ENCODE results near the gene ASCL2.

The ASCL2 gene, protein sequence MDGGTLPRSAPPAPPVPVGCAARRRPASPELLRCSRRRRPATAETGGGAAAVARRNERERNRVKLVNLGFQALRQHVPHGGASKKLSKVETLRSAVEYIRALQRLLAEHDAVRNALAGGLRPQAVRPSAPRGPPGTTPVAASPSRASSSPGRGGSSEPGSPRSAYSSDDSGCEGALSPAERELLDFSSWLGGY

DNA sequence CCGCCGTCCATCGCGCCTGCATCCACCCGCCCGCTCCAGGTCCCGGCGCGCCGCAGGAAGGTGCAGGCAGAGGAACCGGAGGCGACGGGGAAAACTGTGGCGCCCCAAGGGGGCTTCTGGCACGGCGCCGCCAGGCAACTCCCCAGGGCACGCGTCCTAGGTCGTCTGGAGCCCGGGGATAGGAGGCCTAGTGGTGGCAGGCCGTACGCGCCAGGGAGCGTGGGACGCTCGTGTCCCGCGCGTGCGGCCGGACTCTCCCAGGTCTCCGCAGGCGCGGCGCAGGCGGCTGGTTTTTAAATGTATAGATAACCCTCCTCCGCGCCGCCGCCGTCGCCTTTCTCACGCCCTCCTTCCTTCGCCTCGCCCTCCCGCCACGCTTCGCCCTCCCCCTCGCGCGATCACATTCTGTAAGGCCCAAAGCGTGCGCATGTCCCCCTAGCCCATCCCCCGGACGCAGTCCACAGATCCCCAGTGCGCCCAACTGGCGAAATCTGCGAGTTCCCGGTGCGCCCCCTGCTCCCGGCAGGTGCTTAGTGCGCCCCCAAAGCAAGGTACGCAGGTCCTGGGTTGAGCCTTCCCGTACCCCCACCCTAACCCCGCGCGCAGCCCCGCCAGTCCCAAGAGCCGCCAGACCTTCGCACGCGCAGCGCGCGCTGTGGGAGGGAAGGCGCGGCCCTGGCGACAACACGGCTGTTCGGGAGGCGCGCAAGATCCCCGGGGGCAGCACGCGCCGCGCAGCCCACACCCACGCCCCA is at the start of gene ASCL2:
ASCL2 (minus strand) TSS at position 267 of the 755 bp plus-strand sequence; CDS start at position 11, 256 bp downstream.
- no peak for DNase-seq (ENCODE audit: low read depth)

DNA sequence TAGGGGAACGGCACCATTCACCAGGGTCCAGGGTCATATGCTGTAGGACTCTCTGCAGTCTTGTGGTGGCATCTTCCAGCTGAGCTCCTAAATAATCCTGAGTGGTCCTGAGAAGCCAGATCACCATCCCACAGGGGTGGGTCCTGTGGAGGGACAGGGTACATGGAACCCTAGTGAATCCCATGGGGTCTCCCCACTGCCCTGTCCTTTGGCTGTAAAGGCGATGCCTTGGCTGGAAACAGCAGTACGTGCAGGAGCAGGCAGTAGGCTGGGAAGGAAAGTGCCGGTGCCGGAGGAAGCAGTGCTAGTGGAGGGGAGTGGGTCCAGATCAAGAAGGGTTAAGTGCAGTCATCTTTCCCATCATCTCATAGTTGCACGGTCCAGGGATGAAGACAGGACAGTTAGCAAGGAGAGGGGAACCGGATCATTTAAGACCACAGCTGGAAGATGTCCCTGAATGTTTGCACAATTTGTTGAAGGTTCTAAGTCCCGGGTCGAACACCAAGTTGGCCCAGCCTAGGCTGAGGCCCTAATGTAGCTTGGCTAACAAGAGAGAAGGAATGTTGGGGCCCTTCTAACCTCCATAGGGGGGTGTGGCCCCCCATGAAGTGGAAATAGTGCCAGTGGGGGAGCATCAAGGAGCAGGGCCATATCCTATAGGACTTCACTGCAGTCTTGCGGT is 49.5 kb upstream of the ASCL2 start:
- no peak for DNase-seq (ENCODE audit: low read depth)

DNA sequence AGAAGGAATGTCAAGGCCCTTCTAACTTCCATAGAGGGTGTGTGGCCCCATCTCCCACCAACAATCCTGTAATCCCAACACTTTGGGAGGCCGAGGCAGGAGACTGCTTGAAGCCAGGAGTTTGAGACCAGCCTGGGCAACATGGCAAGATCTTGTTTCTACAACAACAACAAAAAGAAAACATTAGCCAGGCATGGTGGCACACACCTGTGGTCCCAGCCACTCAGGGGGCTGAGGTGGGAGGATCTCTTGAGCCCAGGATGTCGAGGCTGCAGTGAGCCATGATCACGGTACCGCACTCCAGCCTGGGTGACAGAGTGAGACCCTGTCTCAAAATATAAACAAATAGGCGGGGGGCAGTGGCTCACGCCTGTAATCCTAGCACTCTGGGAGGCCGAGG is 48.3 kb upstream of the ASCL2 start:
- DNase-seq (ENCODE audit: low read depth): no peak

DNA sequence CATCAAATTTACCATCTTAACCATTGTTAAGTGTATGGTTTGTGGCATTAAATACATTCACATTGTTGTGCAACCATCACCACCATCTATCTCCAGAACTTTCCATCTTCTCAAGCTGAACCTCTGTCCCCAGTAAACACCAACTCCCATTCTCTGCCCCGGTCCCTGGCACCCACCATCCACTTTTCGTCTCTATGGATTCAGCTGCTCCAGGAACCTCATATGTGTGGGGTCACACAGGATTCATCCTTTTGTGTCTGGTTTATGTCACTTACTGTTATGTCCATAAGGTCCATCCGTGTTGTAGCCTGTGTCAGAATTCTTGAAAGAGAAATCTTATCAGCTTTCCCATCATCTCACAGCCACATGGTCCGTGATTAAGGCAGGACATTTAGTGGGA is 47.7 kb upstream of the ASCL2 start:
- DNase-seq (ENCODE audit: low read depth): no peak

DNA sequence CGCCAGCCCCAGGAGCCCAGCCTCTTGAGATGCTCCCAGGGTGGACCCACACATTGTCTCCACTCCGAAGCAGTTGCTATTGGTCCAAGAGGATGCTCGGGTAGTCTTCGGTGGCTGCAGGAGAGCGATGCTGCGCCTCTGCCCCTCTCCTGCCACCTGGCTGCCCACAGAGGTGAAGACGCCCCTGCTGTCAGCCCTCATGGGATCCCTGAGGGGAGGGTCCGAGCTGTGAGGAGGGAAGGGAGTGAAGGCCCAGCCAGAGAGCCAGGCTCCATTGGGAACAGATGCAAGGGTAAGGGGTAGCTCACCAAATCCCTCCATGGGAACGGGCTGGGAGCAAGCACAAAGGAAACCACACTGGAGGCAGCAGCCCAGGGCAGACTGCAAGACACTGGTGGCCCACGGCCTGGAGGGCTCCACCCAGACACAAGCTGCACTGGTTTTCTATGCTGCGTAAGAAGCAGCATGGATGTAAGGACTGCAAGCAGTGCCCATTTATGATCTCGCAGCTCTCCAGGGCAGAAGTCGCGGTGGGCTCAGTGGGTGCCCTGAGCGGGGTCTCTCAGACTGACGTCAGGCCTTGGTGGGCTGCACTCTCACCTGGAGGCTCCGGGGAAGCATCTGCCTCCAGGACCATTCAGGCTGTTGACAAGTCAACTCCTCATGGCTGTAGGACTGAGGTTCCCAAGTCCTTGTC is 47.1 kb upstream of the ASCL2 start:
- no peak for DNase-seq (ENCODE audit: low read depth)

DNA sequence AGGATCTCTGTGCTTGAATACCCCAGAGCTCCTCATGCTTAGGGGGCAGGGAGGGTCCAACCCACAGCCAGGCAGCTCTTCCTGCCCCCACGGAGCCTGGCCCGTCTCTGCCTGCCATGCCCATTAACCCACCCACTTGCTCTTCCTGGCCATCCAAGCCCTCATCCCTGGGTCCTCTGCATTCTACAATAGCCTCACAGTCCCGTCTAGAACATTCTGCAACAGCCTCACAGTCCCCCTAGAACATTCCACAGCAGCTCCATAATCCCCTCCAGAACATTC is 46.5 kb upstream of the ASCL2 start:
- DNase-seq (ENCODE audit: low read depth): no peak

DNA sequence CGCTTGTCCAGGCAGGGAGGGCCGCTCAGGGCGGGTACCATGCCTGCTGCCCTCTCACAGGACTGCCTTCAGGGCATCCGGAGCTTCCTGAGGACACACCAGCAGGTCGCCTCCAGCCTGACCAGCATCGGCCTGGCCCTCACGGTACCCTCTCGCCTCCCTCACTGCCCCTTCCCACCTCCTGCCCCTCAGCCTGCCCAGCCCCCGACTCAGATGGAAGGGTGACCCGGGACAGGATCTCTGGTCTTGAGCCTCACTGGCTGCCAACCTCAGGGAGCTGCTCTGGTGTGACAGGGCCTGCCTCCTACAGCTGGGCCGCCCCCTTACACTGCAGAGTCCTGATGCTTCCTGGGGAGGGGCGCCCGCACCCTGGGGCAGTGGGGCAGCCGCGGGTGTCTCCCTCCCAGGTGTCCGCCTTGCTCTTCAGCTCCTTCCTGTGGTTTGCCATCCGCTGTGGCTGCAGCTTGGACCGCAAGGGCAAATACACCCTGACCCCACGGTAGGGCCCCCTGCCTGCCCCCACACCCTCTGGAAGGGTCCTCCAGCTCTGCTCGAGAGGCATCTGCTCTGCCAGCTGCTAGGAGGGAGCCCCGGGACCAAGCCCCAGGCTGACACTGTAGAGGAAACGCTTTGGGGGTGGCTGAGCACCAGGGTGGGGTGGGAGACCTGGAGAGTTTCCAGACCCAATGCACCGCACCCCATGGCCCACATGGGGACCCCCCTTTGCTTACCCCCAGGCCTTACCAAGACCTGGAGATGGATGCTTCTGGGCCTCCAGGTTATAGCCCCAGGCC is 46.0 kb upstream of the ASCL2 start:
- DNase-seq (ENCODE audit: low read depth): no peak

DNA sequence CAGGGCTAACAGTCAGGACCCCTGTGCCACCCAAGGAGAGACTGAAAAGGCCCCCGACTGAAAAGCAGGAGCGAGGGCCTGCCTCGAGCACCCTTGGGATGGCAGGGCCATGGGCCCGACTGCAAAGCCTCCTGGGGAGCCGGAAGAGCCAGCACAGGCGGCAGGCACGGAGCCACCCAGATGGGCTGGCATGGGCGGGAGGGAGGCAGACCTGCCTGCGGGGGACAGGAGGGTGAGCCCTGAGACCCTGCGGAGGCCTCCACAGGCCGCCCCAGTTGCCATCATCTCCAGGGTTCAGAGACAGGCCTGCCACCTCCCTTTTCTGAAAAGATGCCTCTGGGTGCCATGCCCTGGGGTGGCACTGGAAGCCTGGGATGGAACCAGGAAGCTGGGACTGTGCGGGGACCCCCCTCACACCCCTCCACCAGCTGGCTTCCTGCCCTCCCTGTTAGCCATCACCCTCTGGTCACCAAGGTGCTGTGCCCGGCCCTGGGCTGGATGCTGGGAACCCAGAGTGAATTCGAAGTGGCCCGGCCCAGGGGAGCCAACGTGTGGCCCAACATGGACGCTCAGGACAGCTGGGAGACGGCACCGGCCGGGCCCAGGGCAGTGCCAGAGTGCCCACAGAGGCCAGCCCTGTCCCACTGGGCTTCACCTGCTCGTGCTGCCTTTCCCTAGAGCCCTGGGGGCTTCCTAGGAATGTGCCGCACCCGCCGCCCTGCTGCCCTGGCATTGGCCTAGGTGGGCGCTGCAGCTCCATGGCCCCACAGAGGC is 45.2 kb upstream of the ASCL2 start:
- DNase-seq (ENCODE audit: low read depth): no peak

DNA sequence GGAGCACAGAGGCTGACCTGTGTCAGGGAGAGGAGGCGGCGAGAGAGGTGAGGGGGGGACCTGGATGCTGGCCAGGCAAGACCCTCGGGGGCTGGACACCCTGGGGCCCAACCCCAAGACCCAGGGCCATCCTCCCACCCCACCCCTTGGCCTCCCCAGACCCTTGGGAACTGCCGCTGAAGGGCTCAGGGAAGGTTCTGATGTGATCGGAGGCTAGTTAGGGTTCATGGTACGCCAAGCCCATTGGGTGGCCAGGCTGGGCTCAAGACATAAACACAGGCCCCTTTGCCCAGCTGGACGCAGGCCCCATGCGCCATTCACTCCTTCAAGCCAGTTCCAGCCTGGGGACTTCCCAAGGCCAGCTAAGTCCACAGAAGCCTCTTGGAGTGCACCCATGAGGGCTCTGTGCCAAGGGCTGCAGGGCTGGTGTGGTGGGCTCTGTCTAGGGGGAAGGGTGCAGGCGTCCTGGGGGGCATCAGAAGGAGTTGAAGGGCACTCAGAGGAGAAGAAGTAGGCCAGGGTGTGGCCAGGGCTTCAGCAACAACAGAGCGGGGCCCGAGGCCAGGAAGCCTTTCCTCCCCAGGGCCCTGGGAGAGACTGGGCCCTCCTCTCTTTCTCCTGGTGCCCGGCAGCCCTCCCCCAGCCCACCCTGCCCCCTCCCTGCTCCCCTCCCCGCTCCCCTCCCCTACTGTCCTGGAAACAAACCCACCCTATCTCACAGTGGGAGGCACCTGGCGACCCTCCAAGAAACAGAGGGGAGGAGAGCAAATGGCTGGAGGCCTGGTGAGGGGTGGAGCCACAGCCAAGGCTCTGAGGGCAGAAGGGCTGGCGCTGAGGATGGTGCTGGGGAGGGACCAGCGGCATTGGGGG is 44.4 kb upstream of the ASCL2 start:
- DNase-seq (ENCODE audit: low read depth): peak; percentile 85

DNA sequence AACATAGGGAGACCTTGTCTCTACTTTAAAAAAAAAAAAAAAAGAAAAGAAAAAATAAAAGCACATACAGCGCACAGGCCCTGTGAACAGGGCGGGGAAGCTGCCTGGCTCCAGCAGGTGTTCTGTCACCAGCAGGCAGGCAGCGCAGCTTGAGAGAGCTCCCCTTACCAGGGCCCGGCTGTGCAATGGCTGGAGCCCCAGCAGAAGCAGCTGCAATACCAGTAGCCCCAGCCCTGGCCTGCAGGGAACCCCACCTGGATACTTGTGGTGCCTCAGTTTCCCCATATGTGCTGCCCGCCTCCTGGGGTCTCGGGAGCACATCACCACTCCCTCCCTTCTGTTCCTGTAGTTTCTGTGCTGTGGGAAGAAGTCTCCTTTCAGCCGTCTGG is 43.7 kb upstream of the ASCL2 start:
- DNase-seq (ENCODE audit: low read depth): no peak

DNA sequence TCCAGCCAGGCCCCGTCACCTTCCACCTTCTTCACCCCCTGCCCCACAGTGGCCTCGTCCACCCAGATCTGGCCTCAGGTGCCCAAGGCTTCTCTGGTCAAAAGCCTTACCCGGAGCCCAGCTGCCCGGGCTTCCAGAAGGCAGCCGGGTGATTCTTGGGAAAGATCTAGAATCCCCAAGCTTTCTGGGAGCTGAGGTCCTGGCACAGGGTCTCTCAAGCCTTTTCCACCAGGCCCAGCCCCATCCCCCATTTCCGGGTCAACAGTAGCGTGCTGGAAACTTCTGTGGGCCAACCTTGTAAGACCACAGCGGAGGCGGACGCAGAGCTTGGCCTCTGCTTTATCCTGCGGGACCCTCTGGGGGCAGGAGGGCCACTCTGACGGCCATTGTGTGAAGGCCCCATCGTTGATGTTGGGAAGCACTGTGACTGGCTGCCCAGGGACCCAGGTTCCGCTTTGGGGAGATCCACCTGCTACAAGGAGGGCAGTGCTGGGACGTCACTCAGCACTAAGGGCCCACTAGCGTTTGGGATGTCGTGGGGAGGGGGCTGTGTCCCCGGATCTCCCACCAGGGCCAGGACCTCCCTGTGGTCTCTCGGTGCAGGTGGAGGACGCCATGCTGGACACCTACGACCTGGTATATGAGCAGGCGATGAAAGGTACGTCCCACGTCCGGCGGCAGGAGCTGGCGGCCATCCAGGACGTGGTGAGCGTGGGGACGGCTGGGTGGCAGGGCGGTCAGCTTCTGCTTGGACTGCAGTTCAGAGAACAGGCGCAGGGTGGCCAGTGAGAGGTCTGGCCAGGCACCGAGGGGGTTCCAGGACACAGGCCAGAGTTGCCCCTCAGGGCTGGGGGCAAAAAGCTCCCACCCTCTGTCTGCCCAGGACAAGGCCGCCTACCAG is 42.9 kb upstream of the ASCL2 start:
- no peak for DNase-seq (ENCODE audit: low read depth)

DNA sequence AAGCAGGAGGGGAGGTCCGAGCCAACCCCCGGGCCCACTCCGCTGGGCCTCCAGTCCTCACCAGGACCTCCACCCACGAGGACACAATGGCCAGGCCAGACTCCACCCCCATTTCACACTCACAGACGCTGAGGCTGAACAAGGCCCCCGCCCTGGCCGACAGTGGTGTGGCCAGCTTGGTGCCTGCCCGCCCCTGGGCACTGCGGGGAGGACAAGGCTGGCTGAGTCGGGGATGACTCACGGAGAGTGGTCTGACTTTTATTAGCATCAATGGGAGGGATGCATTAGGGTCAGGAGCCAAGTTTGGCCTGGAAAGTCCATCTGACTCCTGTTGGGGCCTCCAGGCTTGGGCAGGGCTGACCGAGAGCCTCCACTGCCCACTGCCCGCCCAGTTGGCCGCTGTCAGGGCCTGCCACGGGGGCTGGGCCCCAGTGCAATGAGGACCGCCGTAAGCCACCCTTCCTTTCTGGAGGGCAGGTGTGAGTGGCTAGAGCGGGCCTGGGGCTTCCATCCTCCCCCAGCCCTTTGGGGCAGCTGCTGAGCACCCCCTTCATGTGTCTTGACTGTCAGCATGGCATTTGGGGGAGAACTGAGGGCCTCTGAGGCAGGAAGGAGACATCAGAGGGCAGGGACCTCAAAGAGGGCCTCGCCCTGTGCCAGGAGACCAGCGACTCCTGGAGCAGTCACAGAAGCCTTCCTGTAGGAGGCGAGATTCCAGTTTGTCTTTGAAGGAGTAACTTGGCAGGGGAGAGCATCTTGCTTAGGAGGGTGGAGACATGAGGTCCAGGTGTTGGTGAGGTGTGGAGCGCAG is 42.0 kb upstream of the ASCL2 start:
- DNase-seq (ENCODE audit: low read depth): peak; percentile 87

DNA sequence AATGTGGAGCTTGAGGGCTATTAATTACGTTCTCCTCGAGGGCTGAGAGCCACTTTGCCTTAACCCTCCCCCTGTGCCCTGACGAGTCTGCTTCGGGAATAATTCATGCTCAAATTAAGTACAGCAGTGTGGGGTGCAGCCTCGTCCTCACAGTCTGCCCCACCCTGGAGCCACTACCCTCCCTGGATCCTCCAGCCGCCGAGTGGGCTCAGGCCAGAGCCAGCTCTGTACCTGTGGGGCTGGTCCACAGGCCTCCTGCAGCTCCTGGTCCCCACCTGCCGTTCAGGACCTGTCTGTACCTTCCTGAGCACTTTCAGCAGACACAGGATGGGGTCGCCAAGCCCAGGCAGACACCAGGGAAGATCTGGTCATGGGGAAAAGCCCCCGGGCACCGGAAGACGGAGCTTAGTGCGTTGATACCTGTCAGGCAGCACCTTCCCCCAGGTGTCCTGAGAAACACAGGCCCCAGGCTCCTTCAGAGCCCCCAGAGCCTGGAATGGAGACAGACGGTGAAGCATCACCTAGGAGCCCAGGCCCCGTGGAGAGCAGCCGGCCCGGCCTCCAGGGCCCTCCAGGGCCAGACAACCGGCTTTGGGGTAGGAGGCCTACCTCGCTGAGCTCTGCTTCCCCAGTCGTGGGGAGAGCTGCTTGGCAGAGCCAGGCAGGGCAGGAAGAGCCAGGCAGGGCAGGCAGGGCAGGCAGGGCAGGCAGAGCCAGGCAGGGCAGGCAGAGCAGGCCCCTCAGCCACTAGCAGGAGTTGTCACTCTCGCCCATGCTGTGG is 41.2 kb upstream of the ASCL2 start:
- no peak for DNase-seq (ENCODE audit: low read depth)

DNA sequence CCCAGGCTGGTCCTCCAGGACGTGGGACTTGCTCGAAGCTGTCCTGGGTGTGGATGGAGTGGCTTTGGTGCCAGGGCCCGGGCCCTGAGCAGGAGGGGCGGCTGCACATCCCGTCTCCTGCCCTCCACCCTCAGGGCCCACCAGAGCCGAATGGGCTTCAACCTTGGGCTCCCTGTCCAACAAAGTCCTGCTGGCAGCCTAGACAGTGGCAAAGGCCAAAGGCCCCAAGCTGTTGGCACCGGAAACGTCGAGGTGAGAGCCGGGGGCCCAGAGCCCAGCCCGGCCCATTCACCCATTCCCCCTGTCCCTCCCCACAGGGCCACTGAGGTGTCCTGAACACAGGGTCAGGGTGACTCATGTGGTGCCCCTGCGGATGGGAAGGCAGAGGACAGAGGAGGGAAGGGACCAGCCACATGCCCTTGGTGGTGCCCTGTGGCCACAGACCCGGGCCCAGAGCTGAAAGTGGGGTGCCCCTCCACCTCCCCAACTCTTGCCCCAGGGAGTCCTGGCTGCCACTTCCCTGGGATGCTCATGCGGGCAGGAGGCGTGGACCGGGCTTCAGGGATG is 40.5 kb upstream of the ASCL2 start:
- DNase-seq (ENCODE audit: low read depth): no peak

DNA sequence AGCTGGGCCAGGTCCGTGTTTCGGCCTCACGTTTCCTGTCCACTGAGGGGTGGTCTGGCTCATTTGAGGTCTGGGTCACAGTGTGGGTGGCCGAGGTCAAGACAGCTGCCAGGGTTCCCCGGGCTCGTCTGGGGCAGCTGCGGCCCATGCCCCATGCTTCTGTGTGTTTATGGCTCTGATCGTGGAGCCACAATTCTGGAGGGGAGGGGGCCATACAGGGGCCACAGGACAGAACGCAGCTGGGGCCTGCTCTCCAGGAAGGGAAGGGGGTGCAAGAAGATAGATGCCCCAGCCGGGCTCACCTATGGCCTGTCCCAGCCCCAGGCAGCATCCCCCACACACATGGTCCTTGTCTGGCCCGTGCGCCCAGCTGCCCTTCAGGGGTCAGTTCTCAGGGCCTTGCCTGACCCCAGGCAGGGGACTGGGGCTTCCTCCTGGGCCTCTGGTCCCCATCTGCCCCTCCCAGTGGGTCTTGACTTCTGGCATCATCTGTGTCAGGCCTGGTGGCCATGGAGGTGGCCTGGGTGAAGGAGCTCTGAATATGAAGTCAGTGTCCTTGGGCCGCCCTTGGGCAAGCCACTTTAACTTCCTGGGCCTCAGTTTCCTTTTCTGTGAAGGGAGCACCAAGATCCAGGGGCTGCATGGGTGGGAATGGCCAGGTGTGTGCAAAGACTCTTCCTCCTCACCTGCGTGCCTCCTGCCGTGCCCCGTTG is 39.8 kb upstream of the ASCL2 start:
- no peak for DNase-seq (ENCODE audit: low read depth)

DNA sequence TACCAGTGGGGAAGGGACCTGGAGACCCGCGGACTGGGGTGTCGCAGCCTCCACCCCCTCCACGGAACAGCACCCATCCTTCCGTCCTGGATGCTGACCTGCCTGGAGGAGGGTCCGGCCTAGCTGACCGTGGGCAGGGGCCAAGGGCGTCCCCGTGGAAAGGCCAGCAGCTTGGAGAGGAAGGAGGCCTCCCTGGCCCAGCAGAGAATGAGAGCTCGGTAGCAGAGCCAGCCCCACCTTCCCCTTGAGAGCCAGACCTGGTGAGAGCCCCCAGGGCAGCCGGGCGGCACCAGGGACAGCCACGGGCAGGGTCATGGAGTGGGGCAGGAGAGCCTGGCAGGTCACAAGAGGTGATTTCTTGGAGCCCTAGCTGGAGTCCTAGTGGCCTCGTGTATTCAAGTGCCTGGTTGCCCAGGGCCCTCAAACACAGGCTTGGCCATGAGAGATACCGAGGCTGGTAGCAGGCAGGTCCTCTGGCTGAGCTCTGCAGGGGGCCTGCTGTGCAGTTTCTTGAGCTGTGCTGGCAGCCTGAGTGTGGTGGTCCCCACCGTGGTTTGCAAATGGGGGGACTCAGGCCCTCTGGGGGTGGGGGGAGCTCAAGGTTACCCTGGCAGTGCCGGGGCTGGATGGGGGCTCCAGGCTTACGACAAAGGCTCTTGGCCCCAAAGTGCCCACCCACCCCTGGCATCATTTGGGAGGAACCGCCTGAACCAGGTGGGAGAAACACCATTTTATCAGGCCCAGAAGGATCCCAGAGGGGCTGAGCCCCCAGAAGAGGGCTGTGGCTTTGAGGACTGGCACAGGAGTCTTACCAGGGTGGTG is 39.1 kb upstream of the ASCL2 start:
- DNase-seq (ENCODE audit: low read depth): no peak

Data from EH (cell line).